HL-60/S4 (cell line): ENCODE results near the gene DPY19L3.
"Not testable (repeated sequence)": the region's sequence is repeated elsewhere in the genome, so short reads cannot be mapped to it uniquely, and the experiment has no call there.

Experiments
- in situ Hi-C: fragments of 300-500 bp; cut with MboI; formaldehyde crosslinking; loops from 2 replicates; pipeline ENCODE4 v1.14.3; 2022; ENCODE audit warnings: low sequenced_read_pairs

DPY19L3 gene

DNA sequence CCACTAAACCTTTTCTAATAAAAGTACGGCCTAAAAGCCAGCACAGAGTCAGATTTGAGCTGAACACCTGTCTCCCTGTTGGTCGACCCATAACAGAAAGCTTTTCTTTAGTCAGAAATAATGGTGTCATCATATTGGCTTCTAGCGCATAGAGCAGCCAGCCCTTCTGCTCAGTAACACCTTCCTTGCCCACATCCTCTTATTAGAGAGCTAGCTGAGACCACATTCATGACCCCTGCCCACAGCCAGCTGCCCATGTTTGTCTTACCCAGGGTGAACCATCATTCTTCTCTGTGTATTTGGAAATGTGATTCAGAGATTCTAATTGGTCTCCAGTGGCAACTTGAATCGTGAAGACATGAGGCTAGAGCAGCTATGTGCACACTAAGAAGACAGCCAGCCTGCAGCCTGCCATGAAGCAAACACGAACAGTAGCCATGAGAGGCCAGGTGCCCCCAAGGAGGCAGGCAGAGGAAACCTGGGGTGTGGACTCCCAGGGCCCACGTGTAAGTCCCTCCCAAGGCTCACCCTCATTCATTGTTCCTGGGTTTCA lies 93.2 kb downstream of the DPY19L3 start:
- in situ Hi-C loops = no loop called here

DNA sequence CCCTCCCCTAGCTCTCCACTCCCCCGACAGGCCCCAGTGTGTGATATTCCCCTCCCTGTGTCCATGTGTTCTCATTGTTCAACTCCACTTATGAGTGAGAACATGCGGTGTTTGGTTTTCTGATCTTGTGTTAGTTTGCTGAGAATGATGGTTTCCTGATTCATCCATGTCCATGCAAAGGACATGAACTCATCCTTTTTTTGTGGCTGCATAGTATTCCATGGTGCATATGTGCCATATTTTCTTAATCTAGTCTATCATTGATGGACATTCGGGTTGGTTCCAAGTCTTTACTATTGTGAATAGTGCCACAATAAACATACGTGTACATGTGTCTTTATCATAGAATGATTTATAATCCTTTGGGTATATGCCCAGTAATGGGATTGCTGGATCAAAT lies 106.9 kb downstream of the DPY19L3 start:
- in situ Hi-C loops = not testable (repeated sequence)

DNA sequence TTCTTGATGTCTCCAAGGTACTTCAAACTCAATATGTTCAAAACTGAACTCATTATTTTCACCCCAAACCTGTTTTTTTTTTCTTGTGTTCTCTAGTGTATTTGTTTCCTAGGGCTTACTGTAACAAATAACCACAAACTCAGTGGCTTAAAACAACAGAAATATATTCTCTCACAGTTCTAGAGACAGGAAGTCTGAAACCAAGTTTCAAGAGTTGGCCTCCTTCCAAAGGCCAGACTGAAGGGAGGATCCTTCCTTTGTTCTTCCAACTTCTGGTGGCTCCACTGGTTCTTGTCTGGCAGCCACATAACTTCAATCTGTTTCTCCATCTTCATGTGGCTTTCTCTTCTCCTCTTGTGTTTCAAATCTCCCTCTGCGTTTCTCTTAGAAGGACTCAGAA lies 113.5 kb downstream of the DPY19L3 start:
- in situ Hi-C loops = no loop called here

DNA sequence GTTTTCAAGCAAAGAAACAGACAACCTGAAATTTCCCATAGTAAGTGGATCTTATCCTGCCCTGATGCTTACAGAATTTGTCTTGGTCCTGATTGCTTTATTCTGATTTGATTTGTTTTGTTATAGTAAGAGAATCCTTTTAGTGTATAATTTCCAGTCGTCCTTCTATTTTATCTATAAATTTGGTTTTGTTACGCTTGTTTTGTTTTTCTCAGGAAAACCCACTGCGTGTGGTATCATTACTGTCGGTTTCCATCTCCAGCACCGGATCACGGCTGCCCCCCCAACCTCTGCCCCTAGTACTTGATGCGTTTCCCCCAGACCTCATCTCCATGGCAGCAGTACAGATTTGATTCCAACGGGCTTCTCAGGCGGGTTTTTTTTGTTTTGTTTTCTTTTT lies 117.4 kb downstream of the DPY19L3 start:
- in situ Hi-C loops = no loop called here

DNA sequence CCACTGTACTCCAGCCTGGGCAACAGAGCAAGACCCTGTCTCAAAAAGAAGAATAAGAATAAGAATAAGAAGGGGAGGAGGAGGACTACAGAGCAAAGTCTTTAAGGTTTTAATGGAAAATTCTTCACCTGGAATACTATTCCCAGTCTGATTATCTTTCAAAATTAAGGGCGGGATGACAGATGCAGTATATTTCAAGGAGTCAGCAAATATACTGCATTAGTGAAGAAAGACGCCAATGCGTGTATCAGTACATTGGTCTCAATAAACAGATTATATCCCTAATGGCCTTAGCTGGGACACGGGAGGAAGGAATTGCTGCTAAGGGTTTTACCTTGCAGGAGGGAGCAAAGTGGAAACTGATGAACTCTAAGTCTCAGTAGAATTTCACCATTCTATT lies 121.3 kb downstream of the DPY19L3 start:
- in situ Hi-C loops = no loop called here

DNA sequence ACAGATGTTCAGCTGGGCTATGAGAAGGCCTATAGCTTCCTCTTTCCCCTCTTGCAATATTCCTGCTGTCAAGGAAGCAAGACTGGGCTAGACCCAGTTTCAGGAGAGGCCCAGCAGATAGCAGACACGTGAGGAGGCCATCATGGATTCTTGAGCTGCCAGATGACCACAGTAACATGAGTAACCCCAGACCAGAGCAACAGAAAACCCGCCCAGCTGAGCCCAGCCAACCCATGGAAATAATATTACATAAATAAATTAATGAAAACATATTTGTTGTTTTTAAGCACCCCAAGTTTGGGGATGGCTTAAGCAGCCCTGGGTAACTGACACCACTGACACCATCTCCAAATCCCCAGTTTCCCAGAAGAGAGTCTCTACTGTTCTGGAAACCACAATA lies 125.2 kb downstream of the DPY19L3 start:
- in situ Hi-C loops = no loop called here

DNA sequence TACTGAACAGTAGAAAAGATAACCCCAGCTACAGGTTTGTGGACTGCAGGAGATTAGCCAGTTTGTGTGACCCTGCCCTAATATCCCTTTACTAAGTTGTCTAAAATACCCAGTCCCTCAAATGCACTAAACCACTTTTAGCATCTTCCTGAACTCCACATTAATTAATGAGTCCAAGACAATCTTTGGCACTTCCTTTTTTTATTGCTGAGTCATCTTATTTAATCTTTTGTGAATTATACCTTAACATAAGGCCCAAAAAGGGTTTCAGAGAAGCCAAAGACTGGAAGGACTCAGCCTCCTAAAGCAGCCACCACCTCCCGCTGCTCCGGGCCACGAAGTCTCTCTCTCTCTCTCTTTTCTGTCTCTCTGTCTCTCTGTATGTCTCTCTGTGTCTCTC lies 126.7 kb downstream of the DPY19L3 start:
- in situ Hi-C loops = no loop called here
